GM19372 (cell line): ENCODE data around the gene CLASP1.
"Not testable (repeated sequence)": the region's sequence is repeated elsewhere in the genome, so short reads cannot be mapped to it uniquely, and the experiment has no call there.

Experiments
- ATAC-seq: cut with Tn5 transposase; IDR thresholded peaks from one replicate; pipeline ENCODE4 v1.9.1; 2021; ENCODE audit warnings: mild to moderate bottlenecking, low read depth, moderate library complexity; ENCODE audit not compliant: unreplicated experiment

Gene CLASP1

DNA sequence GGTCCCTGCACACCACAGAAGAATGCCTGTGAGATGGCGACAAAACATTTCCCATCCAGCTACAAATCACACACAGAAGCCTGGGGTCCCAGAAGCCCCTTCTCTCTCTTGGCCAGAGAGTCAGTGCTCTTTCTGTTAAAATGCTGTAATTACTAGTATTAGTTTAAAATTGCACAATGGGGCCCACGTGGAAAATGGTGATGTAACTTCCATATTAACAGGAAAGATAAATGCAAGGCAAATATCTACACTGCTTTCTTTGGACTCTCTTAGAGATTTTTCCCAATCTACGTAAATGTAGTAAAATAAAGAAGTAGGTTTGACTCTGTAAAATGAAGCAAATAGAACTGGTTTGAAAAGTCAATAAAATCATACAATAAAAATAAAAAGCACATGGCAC, 250.4 kb downstream of the CLASP1 start:
- no peak for ATAC-seq

DNA sequence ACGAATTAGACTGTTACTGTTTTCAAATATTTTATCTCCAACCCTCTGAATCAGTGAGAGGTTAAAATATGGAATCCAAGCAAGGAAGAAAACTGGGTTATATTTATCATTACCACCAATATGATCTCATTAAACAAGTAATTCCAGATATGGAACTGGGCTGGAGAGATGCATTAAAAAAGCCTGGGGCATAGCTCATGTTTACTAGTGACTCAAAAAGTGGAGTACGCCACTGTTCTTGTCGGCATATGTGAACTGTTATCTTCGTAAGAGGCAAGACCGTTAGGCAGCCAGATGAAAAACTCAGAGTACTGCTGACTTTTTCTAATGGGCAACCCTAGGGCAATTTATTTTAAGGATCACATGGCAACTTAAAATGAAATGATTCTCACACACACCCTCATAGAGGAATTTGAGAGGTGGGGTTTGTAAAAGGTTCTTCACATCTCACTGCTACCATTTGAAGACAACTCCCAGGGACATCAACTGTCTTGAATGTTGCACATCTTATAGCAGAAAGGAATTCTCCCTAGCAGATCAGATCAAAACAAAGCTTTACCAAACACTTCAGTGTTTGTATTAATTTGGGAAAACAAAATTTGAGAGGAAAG, 259.1 kb downstream of the CLASP1 start:
- ATAC-seq: no peak

DNA sequence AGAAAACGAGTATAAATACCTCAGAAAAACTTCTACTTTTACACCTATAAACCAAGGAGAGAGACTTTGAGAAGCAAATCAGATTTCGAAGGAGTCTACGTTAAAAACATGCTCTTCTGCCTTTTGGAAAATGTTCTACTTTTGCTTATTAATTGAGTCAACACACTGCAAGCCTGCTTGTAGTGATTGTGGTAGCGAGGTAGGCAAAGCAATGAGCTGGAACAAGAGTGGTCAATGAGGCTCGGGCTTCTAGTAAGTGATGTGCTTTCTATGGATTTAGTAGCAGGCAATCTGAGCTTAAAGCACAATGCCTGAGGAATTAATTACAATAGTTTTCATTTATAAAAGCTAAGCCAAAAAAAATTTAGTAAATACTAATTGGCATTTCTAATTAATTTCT, 260.9 kb downstream of the CLASP1 start:
- ATAC-seq: no peak

DNA sequence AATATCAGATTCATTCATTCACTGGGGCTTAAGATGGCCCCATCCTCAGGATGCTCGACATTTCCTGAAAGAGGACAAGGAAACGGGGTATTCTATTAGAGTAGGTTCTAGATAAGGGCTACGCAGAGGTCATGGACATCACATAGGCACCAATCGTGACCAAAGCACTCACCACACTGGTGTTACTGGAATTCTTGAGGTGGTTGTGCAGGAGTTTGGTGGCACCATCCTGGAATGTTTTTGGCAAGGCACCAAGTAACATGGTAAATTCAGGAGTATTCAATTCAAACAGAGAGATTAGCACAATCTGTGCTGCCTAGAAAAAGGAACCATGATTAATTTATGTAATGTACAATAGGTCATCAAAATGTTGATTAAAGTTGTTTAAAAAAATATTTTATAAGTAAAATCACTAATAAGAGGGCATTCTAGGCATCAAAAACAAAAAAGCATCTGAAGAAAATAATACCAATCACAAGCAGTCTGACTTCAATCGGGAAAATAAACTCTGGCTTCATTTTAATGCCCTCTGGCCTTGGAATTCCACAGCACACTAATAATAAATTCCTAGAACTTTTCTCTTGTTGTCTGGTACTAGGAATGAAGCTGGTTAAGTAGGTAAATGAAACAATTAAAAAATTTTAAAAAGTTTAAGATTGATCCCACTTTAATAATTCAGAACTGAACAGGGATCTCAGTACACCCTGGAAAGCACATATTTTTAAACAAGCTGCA, 261.5 kb downstream of the CLASP1 start:
- ATAC-seq: no peak

DNA sequence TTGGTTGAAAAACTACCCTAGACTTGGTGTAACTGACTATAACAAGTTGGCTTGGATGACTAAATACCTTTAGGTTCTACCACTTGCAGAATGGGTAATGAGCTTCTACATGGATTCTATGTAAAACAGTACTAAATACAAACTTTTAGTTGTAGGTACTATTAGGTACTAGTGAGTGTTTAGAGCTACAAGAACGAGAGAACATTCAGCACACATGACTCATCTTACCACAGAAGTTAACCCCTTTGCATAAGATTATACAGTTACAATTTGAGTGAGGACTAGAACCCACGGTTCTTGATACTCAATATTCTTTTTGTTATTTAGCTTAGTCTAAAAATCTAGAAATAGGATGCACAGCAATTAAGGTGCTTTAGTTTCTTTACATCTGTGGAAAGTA, 262.6 kb downstream of the CLASP1 start:
- no peak for ATAC-seq

DNA sequence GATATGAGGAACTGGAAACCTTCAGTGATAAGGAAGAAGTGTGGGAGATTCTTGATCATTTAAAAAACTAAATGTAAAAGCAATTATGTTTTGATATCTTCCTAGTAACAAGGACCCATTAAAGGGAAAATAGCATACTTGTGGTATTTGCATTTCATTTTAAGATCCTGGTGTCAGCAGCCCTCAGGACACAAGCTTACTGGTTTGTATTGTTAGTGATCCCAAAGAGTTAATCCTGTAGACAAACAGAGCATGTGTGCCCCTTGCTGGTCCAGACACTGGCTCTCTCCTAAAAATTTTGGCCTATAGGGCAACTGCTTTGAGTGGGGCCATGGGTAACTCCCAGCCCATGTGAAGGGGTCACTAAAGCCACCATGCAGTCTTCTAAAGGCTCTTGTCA, 263.2 kb downstream of the CLASP1 start:
- no peak for ATAC-seq

DNA sequence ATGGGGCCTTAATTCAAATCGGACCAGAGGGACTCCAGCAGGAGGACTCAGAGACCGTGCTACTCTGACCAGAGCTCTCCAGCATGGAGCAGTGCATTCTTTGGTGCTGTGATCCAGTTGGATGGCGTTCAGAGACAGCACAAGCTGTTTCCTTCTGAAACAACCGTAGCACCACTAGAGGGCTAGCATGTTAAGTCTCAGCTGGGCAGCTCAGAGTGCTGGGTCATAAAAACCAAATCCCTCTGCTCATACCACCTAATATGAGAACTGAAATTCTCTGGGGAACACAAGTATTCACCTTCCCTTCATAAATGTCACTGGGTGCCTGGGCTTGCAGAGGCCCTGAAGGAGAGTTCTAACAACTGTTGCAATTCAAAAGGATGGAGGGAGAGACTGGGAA, 266.5 kb downstream of the CLASP1 start:
- ATAC-seq: no peak

DNA sequence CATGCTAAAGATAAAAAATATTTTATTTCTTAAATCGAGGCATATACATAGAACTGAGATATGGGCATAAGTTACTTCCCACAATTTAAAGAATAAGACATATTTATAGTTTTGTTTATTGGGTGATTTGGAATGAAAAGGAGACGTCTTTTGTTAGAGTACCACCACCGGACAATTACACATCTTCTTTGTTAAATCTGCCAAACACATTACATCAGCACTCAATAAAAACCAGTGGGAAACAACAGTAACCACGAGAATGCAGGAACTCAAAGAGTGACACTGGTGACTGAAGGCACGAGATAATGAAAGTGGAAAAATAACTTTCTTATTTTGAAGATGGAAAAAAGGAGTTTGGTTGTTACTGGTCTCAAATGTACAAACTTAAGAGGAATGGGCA, 271.6 kb downstream of the CLASP1 start:
- no peak for ATAC-seq

DNA sequence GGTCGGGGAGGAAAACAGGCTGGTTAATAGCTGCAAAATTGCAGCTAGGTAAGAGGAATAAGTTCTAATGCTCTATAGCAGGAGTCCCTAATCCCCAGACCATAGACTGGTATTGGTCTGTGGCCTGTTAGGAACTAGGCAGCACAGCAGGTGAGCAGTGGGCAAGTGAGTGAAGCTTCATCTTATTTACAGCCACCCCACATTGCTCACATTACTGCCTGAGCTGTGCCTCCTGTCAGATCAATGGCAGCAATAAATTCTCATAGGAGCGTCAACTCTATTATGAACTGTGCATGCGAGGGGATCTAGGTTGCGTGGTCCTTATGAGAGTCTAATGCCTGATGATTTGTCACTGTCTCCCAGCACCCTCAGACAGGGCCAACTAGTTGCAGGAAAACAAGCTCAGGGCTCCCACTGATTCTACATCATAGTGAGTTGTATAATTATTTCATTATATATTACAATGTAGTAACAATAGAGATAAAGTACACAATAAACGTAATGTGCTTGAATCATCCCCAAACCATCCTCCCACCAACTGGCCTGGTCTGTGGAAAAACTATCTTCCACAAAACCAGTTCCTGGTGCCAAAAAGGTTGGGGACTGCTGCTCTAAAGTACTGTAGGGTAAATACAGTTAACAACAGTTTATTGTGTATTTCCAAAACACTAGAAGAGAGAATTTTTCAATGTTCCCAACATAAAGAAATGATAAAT, 272.6 kb downstream of the CLASP1 start:
- no peak for ATAC-seq

DNA sequence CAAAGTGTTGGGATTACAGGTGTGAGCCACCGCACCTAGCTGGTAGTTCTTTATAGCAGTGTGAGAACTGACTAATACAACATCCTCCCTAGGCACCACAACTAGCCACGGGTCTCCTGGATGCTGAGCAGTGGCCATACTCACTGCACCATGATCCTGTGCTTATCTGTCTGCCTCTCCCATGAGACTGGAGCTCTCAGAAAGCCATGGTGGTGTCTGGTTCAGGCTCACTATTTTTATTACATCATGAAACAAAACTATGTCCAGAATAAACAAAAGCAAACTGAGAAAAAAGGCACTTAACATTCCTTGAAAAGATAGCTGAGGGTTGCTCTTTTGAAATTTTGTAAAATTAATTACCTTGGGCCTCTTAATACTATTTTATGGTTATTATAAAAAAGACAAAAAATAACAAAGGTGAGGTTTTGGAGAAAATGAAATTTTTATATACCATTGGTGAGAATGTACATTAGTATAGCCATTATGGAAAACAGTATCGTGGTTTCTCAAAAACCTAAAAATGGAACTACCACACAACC, 273.6 kb downstream of the CLASP1 start:
- no peak for ATAC-seq

DNA sequence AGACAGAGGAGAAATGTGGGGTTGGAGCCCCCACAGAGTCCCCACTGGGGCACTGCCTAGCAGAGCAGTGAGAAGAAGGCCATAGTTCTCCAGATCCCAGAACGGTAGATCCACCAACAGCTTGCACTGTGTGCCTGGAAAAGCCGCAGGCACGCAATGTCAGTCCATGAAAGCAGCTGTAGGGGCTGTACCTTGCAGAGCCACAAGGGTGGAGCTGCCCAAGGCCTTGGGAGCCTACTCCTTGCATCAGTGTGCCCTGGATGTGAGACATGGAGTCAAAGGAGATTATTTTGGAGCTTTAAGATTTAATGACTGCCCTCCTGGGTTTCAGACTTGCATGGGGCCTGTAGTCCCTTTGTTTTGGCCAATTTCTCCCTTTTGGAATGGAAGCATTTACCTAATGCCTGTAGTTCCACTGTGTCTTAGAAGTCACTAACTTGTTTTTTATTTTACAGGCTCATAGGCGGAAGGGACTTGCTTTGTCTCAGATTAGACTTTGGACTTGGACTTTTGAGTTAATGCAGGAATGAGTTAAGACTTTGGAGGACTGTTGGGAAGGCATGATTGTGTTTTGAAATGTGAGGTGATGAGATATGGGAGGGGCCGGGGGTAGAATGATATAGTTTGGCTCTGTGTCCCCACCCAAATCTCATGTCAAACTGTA, 274.7 kb downstream of the CLASP1 start:
- not testable (repeated sequence) for ATAC-seq

DNA sequence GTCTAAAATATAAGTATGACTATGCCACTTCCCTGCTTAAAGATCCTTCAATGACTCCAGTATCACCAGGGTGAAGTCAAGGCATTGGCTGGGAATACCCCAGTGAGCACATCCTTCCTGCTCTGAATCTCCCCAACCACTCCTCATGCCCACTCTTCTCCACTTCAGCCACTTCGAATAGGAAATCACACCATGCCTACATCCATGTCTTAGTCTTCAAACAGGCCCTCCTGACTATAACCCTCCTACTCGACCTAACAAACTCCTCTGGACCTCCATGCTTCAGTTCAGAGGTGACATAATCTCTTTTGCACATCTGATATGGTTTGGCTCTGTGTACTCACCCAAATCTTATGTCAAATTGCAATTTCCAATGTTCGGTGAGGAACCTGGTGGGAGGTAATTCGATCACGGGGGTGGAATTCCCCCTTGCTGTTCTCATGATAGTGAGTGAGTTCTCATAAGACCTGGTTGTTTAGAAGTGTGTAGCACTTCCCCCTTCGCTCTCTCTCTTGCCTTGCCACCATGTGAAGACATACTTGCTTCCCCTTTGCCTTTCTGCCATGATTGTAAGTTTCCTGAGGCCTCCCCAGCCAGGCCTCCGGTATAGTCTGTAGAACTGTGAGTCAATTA, 276.4 kb downstream of the CLASP1 start:
- peak; percentile 55 for ATAC-seq

DNA sequence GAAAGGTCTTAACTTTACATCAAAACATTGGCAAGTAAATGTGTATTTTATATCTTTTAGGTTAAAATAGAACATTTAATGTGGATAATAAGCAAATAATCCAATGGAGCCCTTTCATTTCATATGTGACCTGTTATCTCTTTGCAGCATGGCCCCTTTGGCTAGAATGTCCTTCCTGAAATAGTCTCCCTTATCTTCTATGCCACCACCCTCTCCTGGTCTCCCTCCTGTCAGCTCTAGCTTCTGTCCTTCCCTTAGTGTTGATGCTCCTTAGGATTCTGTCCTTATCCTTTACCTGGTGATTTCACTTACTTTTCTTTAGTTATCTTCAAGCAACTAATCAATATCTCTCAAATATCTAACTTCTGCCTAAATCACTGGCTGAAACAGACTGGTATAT, 277.2 kb downstream of the CLASP1 start:
- ATAC-seq: no peak

DNA sequence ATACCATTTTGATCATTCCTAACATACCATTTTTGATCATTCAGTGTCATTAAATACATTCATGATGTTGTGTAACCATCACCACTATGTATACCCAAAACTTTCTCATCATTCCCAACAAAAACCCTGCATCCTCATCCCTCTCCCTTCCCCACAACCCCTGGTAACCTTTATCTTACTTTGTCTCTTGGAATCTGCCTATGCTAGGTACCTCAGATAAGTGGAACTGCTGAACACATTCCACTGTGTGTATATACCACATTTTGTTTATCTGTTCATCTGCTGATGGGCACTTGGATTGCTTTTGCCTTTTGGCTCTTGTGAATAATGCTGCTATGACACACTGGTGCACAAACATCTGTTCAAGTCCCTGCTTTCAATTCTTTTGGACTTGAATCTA, 280.4 kb downstream of the CLASP1 start:
- no peak for ATAC-seq

DNA sequence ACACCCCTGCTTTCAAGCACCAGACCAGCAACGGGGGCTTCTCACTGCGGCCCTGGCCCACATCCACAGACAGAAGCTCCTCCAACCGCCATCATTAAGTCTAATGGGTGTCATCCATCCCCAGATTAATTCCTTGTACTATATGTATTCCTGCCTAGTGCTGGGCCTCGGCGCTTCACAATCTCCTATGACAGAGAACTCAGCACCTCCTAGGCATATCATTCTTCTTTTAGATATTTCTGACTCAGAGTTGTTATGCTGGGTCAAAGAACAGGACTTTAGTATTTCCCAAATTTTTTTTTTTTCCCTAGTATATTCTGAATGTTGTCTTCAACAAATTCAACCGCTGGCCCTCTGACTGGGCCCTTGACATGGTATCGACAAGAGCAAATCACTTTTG, 281.1 kb downstream of the CLASP1 start:
- no peak for ATAC-seq

DNA sequence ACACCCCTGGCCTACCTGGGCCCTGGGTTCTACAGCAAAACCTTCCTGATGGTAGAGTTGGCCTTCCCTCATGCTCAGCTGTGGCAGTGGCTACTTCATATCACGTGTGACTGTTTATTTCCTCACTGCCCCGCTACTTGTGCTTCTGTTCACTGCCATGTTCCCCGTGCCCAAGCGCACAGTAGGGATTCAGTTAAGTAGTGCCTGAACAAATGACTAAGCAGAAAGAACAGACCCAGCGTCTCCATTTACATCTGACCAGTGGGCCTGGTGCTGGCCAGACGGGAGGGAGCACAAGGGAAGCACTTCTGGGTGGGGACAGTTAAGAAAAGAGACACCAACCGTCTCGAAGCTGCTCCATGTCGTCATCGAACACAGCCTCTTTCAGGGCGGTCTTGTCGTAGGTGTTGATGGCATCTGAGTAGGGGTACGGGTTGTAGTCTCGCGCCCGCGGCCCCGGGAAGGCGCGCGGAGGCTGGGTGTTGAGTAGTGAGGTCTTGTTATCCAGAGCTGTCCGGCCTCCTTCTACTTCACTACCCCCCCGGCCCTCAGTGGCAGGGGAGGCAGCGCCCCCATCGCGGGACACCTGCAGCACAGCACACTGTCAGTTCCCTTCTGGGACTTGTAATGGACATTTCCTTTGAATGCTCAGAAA, 281.9 kb downstream of the CLASP1 start:
- ATAC-seq: no peak

DNA sequence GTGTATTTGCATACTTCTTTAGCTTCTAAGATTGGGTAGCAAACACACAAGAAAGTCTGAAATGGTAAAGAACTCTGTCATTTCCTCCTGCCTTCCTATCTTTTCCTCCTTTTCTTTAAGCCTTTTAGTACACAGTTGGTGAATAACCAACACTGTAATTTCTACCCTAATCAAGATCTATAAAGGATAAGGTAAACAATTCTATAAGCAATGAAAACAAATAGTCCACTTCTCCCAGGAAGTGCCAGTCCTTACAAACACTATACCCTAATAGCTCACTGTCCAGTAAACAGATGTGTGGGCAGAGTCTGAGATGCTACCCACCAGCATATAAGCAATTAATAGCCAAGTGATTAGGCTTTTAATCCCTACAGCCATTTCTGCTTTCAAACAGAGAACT, 283.2 kb downstream of the CLASP1 start:
- ATAC-seq: no peak

DNA sequence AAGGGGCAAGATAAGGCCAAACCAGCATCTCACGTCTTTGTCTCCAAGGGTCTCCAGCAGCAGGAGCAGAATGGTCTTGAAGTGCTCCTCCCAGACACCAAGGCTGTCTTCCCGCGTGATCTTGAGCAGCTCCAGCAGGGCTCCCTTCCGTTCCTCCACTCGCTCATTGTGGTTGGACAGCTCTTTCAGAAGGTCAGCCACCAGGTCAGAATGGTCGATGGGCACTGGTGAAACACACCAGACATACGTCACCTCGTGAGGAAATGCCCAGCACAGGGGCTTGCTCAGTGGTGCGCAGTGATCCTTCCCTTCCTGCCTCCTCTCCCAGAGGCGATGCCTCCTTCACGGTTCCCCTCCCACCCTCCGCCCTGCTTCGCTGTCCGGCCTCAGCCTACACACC, 284.2 kb downstream of the CLASP1 start:
- ATAC-seq: no peak

DNA sequence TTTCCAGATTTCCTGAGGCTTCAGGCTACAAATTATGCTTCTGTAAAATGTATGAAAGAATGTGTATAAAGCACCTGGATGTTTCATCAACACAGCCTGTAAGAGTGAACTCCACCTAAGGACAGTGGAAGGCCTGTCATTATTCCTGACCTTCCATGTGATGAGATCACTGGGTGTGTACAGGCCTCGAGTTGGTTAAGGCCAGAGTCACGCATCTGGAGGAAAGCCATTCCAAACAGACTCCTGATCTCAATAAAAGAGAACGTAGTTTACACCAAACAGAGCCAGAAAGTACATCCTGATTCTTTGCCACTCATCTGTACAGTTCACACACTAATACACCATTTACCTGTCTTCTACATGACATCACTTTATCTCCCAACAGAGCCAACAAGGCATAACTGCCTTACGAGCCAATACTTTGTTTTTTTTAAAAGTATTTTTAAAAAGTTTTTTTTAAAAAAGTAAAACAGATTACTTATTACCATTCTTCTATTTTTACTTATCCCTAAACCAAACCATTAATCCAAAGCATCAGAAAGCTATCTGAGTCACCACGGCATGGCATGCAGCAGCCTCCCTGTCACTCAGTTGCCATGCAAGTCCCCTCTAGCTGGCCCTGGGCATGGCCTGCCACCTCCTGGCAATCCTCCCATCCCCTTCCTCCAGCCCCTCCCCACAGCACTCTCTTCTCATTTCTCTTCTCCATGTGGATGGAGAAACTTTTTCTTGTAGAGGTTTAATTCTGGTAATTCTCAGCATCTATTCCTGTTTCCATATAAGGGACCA, 285.4 kb downstream of the CLASP1 start:
- no peak for ATAC-seq
